Nephron (organoid): ENCODE measurements around the gene B3GALT6.
"Not testable (repeated sequence)": the region's sequence is repeated elsewhere in the genome, so short reads cannot be mapped to it uniquely, and the experiment has no call there.

ENCODE experiments used
- H3K27ac Mint-ChIP-seq, 3 experiments: 2 replicates each; pipeline ENCODE4 v1.8.0; 2020; ENCODE audit warnings: mixed read lengths in 3 of 3, mild to moderate bottlenecking in 2 of 3, moderate library complexity in 1 of 3
- H3K27me3 Mint-ChIP-seq: 2 replicates; pipeline ENCODE4 v1.8.0; 2021; ENCODE audit warnings: low read depth, mild to moderate bottlenecking, moderate library complexity, mixed read lengths
- H3K36me3 Mint-ChIP-seq: 2 replicates; pipeline ENCODE4 v1.8.0; 2020; ENCODE audit warnings: low read depth, mixed read lengths
- H3K4me1 Mint-ChIP-seq: 2 replicates; pipeline ENCODE4 v1.8.0; 2020; ENCODE audit warnings: mixed read lengths
- H3K4me3 Mint-ChIP-seq, 3 experiments: 2 replicates each; pipeline ENCODE4 v1.8.0; 2020; ENCODE audit warnings: mild to moderate bottlenecking in 3 of 3, mixed read lengths in 3 of 3, moderate library complexity in 2 of 3
- H3K9me3 Mint-ChIP-seq: 2 replicates; pipeline ENCODE4 v1.8.0; 2020; ENCODE audit warnings: mixed read lengths
- CTCF ChIP-seq, 3 experiments: fragments of 200-600 bp; sonication (generic); IDR thresholded peaks; one replicate each; pipeline ENCODE4 v1.5.0; 2021; ENCODE audit warnings: antibody characterized with exemption in 3 of 3; ENCODE audit not compliant: unreplicated experiment in 3 of 3

B3GALT6 gene

GRCh38 chr1:1187938-1188337, 44.1 kb upstream of the B3GALT6 start:
- TF ChIP-seq CTCF (IDR thresholded peaks at IDR 0.05; ENCODE audit: unreplicated experiment in 3 of 3), result no peak
- Mint-ChIP-seq H3K27me3 (peaks cover 8% of the 10 kb centered on the region), H3K4me1 (no peaks in the 10 kb centered on the region), H3K9me3 (peaks cover 14% of the 10 kb centered on the region), H3K36me3 (peaks cover 6% of the 10 kb centered on the region), H3K27ac (no peak overlapping the region), H3K4me3 (no peak overlapping the region)

GRCh38 chr1:1189111-1189510, 42.9 kb upstream of the B3GALT6 start:
- H3K4me3 Mint-ChIP-seq, result no peak overlapping the region
- no peak for TF ChIP-seq CTCF (IDR thresholded peaks at IDR 0.05; ENCODE audit: unreplicated experiment in 3 of 3)
- peaks cover 8% of the 10 kb centered on the region for H3K27me3 Mint-ChIP-seq
- H3K4me1 Mint-ChIP-seq, result no peaks in the 10 kb centered on the region
- no peak overlapping the region for H3K27ac Mint-ChIP-seq
- H3K9me3 Mint-ChIP-seq, result peaks cover 15% of the 10 kb centered on the region
- H3K36me3 Mint-ChIP-seq, result peaks cover 7% of the 10 kb centered on the region

GRCh38 chr1:1191734-1192133, 40.3 kb upstream of the B3GALT6 start:
- H3K9me3 Mint-ChIP-seq, result peaks cover 31% of the 10 kb centered on the region
- peaks cover 8% of the 10 kb centered on the region for H3K27me3 Mint-ChIP-seq
- peaks cover 13% of the 10 kb centered on the region for H3K36me3 Mint-ChIP-seq
- H3K27ac Mint-ChIP-seq, result no peak overlapping the region
- no peaks in the 10 kb centered on the region for H3K4me1 Mint-ChIP-seq
- H3K4me3 Mint-ChIP-seq, result no peak overlapping the region
- no peak for TF ChIP-seq CTCF (IDR thresholded peaks at IDR 0.05; ENCODE audit: unreplicated experiment in 3 of 3)

- Mint-ChIP-seq H3K4me3 (no peak overlapping the region), H3K27me3 (peaks cover 8% of the 10 kb centered on the region), H3K4me1 (no peaks in the 10 kb centered on the region), H3K27ac (no peak overlapping the region), H3K9me3 (peaks cover 26% of the 10 kb centered on the region), H3K36me3 (peaks cover 13% of the 10 kb centered on the region)
- TF ChIP-seq CTCF (IDR thresholded peaks at IDR 0.05; ENCODE audit: unreplicated experiment in 3 of 3), result no peak
Measured at GRCh38 chr1:1194723-1195122, 37.3 kb upstream of the B3GALT6 start.

- Mint-ChIP-seq H3K36me3 (peaks cover 13% of the 10 kb centered on the region), H3K9me3 (peaks cover 26% of the 10 kb centered on the region)
- H3K4me1 Mint-ChIP-seq, H3K4me3 Mint-ChIP-seq, H3K27ac Mint-ChIP-seq, H3K27me3 Mint-ChIP-seq: not testable (repeated sequence)
Measured at GRCh38 chr1:1195726-1196125, 36.3 kb upstream of the B3GALT6 start.

- H3K4me1 Mint-ChIP-seq, result no peaks in the 10 kb centered on the region
- no peak overlapping the region for H3K27ac Mint-ChIP-seq
- peaks cover 13% of the 10 kb centered on the region for H3K36me3 Mint-ChIP-seq
- no peak overlapping the region for H3K4me3 Mint-ChIP-seq
- TF ChIP-seq CTCF (IDR thresholded peaks at IDR 0.05; ENCODE audit: unreplicated experiment in 3 of 3), result no peak
- peaks cover 6% of the 10 kb centered on the region for H3K27me3 Mint-ChIP-seq
- peaks cover 23% of the 10 kb centered on the region for H3K9me3 Mint-ChIP-seq
Measured at GRCh38 chr1:1196431-1197187, 35.4 kb upstream of the B3GALT6 start.
